Measurements from ENCODE around the gene P2RX3. TPM values are rescaled to one million over a fixed set of nuclear protein-coding genes. Genes with fewer than 3 reads are reported as not detected.

P2RX3 gene
- total and polyA plus RNA-seq, 2 donors (not counting 1 experiment from before 2014, with no cell fraction given) = not detected

GRCh38 chr11:57421805-57422204 lies 83.7 kb downstream of the P2RX3 start:
- Histone ChIP-seq H3K4me3 (replicated peaks in 1 of 4; ENCODE audit: control extremely low read depth in 1 of 4, insufficient read depth in 1 of 4, low read depth in 3 of 4, low read length in 4 of 4) (no peak overlapping the region), H3K9ac (ENCODE audit: insufficient read depth, low read length) (no peak overlapping the region), H3K27ac (ENCODE audit: insufficient read depth, low read length) (no peak overlapping the region), H3K27me3 (ENCODE audit: control insufficient read depth, insufficient read depth, low read length) (no peaks in the 10 kb centered on the region), H3K9me3 (ENCODE audit: control insufficient read depth, insufficient read depth, low read depth, low read length) (no peaks in the 10 kb centered on the region), H3K4me2 (ENCODE audit: extremely low read depth, insufficient read depth, low read length) (no peak overlapping the region), H4K20me1 (ENCODE audit: control insufficient read depth, extremely low read depth, insufficient read depth, low read length) (no peaks in the 10 kb centered on the region), H3K36me3 (ENCODE audit: control insufficient read depth, insufficient read depth, low read length) (peaks cover 10% of the 10 kb centered on the region), H3K4me1 (ENCODE audit: control insufficient read depth, extremely low read depth, insufficient read depth, low read length) (peaks cover 28% of the 10 kb centered on the region), H2AFZ (ENCODE audit: low read length) (no peak overlapping the region), H3K79me2 (ENCODE audit: control insufficient read depth, insufficient read depth, low read length) (peaks cover 10% of the 10 kb centered on the region)
- TF ChIP-seq, protein P1, sequence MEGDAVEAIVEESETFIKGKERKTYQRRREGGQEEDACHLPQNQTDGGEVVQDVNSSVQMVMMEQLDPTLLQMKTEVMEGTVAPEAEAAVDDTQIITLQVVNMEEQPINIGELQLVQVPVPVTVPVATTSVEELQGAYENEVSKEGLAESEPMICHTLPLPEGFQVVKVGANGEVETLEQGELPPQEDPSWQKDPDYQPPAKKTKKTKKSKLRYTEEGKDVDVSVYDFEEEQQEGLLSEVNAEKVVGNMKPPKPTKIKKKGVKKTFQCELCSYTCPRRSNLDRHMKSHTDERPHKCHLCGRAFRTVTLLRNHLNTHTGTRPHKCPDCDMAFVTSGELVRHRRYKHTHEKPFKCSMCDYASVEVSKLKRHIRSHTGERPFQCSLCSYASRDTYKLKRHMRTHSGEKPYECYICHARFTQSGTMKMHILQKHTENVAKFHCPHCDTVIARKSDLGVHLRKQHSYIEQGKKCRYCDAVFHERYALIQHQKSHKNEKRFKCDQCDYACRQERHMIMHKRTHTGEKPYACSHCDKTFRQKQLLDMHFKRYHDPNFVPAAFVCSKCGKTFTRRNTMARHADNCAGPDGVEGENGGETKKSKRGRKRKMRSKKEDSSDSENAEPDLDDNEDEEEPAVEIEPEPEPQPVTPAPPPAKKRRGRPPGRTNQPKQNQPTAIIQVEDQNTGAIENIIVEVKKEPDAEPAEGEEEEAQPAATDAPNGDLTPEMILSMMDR (conservative IDR thresholded peaks at IDR 0.05 in 1 of 2, IDR thresholded peaks at IDR 0.05 in 1 of 2; ENCODE audit: low read depth in 1 of 2, low read length in 2 of 2) = no peak
- no peak for TF ChIP-seq EZH2 (IDR thresholded peaks at IDR 0.05; ENCODE audit: low read length, missing control alignments)
- no peak for DNase-seq (ENCODE audit: low read depth in 2 of 2)

Other genes with a start within 250 kb of the P2RX3 start
- not detected in 2 replicates for gene LRRC55, start 156.4 kb upstream of the P2RX3 start, total RNA-seq
- not detected in 2 replicates for gene LRRC55, start 156.4 kb upstream of the P2RX3 start, polyA plus RNA-seq
- not detected in 2 replicates for gene APLNR, start 101.1 kb upstream of the P2RX3 start, total RNA-seq
- gene APLNR, start 101.1 kb upstream of the P2RX3 start, polyA plus RNA-seq = not detected in 2 replicates
- gene TNKS1BP1, start 13.4 kb upstream of the P2RX3 start, total RNA-seq = 88.3 and 111 TPM in 2 replicates
- 70.2 and 70.4 TPM in 2 replicates for gene TNKS1BP1, start 13.4 kb upstream of the P2RX3 start, polyA plus RNA-seq
- 52.7 and 55.0 TPM in 2 replicates for gene SSRP1, start 2.5 kb upstream of the P2RX3 start, total RNA-seq
- gene SSRP1, start 2.5 kb upstream of the P2RX3 start, polyA plus RNA-seq = 94.1 and 173 TPM in 2 replicates
- gene PRG3, start 42.8 kb downstream of the P2RX3 start, total RNA-seq = not detected in 2 replicates
- gene PRG3, start 42.8 kb downstream of the P2RX3 start, polyA plus RNA-seq = not detected in 2 replicates
- gene PRG2, start 52.3 kb downstream of the P2RX3 start, total RNA-seq = not detected in 2 replicates
- gene PRG2, start 52.3 kb downstream of the P2RX3 start, polyA plus RNA-seq = not detected in 2 replicates
- 41.5 and 61.6 TPM in 2 replicates for gene SLC43A3, start 88.8 kb downstream of the P2RX3 start, total RNA-seq
- gene SLC43A3, start 88.8 kb downstream of the P2RX3 start, polyA plus RNA-seq = 34.8 and 67.6 TPM in 2 replicates
- 0.17 and 0.26 TPM in 2 replicates for gene RTN4RL2, start 122.2 kb downstream of the P2RX3 start, total RNA-seq
- 0.27 and 0.43 TPM in 2 replicates for gene RTN4RL2, start 122.2 kb downstream of the P2RX3 start, polyA plus RNA-seq
- gene SLC43A1, start 177.3 kb downstream of the P2RX3 start, total RNA-seq = 19.8 and 20.8 TPM in 2 replicates
- gene SLC43A1, start 177.3 kb downstream of the P2RX3 start, polyA plus RNA-seq = 12.3 and 13.2 TPM in 2 replicates
- gene TIMM10, start 192.4 kb downstream of the P2RX3 start, total RNA-seq = 32.2 and 41.6 TPM in 2 replicates
- gene TIMM10, start 192.4 kb downstream of the P2RX3 start, polyA plus RNA-seq = 57.6 and 108 TPM in 2 replicates
- not detected in 2 replicates for gene SMTNL1, start 199.2 kb downstream of the P2RX3 start, total RNA-seq
- gene SMTNL1, start 199.2 kb downstream of the P2RX3 start, polyA plus RNA-seq = not detected in 2 replicates
- 78.6 and 94.8 TPM in 2 replicates for gene UBE2L6, start 229.3 kb downstream of the P2RX3 start, total RNA-seq
- gene UBE2L6, start 229.3 kb downstream of the P2RX3 start, polyA plus RNA-seq = 105 and 113 TPM in 2 replicates

Measured in fibroblast of lung (primary cell).